CD4-positive, alpha-beta T cell (primary cell): ENCODE data around the gene EMC8. TPM values are rescaled to one million over a fixed set of nuclear protein-coding genes. Genes with fewer than 3 reads are reported as not detected.

Experiments used
- ATAC-seq: fragments of 200-7000 bp; cut with Tn5 transposase; one replicate; pipeline ENCODE4 v1.10.0; 2022; ENCODE audit warnings: mild to moderate bottlenecking; ENCODE audit not compliant: poor library complexity
- CTCF ChIA-PET: fragments of 350-600 bp; sonication (Branson Sonifier 250); formaldehyde crosslinking; loops from one replicate; lab custom pipeline; 2021; ENCODE audit warnings: antibody characterized with exemption, inconsistent platforms; lab: Charles Lee
- POLR2A ChIA-PET: fragments of 350-600 bp; sonication (Branson Sonifier 250); formaldehyde crosslinking; loops from one replicate; lab custom pipeline; 2021; ENCODE audit warnings: antibody characterized with exemption, inconsistent platforms; lab: Charles Lee
- DNase-seq, 14 experiments: peaks; one replicate each; pipeline ENCODE4 v3.0.0-alpha.2; 2013 to 2020; ENCODE audit warnings: mixed read lengths in 2 of 14
- H3K27ac ChIP-seq, 2 donors: one replicate each; pipeline versions ENCODE4 v1.5.1 to v1.7.0; 2013; ENCODE audit warnings: low read length in 2 of 2, low read depth in 1 of 2, mild to moderate bottlenecking in 1 of 2
- H3K27me3 ChIP-seq, 2 experiments: 1 replicate in 1 of 2; 2 replicates in 1 of 2; pipeline versions ENCODE4 v1.6.1 to v1.7.0; 2013; ENCODE audit warnings: low read length in 2 of 2, control low read depth in 1 of 2, mild to moderate bottlenecking in 1 of 2, moderate library complexity in 1 of 2; ENCODE audit not compliant: insufficient read depth in 2 of 2, control insufficient read depth in 1 of 2
- H3K36me3 ChIP-seq: one replicate; pipeline ENCODE4 v1.6.1; 2013; ENCODE audit warnings: low read length, control low read depth; ENCODE audit not compliant: insufficient read depth
- H3K4me1 ChIP-seq: one replicate; pipeline ENCODE4 v1.6.1; 2013; ENCODE audit warnings: low read length, control low read depth; ENCODE audit not compliant: insufficient read depth
- H3K4me3 ChIP-seq: one replicate; pipeline ENCODE4 v1.5.1; 2013; ENCODE audit warnings: mild to moderate bottlenecking, low read length, moderate library complexity
- H3K9me3 ChIP-seq, 2 experiments: 1 replicate in 1 of 2; 2 replicates in 1 of 2; pipeline versions ENCODE4 v1.6.1 to v1.7.0; 2013; ENCODE audit warnings: low read length in 2 of 2, mild to moderate bottlenecking in 2 of 2, control low read depth in 1 of 2, moderate library complexity in 1 of 2; ENCODE audit not compliant: control insufficient read depth in 1 of 2, insufficient read depth in 1 of 2
- H3K27ac Mint-ChIP-seq: one replicate; pipeline ENCODE4 v1.8.0; 2020; ENCODE audit warnings: mixed read lengths
- H3K27me3 Mint-ChIP-seq: one replicate; pipeline ENCODE4 v1.8.0; 2021; ENCODE audit warnings: mixed read lengths
- H3K36me3 Mint-ChIP-seq: one replicate; pipeline ENCODE4 v1.8.0; 2021; ENCODE audit warnings: low read depth, mixed read lengths
- H3K4me1 Mint-ChIP-seq: one replicate; pipeline ENCODE4 v1.8.0; 2021; ENCODE audit warnings: low read depth, mixed read lengths
- H3K4me3 Mint-ChIP-seq: one replicate; pipeline ENCODE4 v1.8.0; 2020; ENCODE audit warnings: mild to moderate bottlenecking, mixed read lengths
- H3K9me3 Mint-ChIP-seq: one replicate; pipeline ENCODE4 v1.8.0; 2020; ENCODE audit warnings: mixed read lengths
- CTCF ChIP-seq: fragments of 200-600 bp; IDR thresholded peaks from one replicate; pipeline ENCODE4 v1.8.0; 2022; ENCODE audit warnings: antibody characterized with exemption, mild to moderate bottlenecking
- intact Hi-C, 2 experiments: fragments of 100-400 bp; cut with DNase I in 1 of 2; cut with micrococcal nuclease in 1 of 2; formaldehyde crosslinking; loops; one replicate each; pipeline versions ENCODE4 v1.15.1 to v1.9.0; 2023 to 2025; cut with DNase I, micrococcal nuclease
- total RNA-seq, 174 experiments: library from RNA in 2 of 174; stranded (reverse) in 2 of 174; gene quantifications; one replicate each; pipeline ENCODE4 v1.2.3 and lab custom pipeline; 2021 to 2026

EMC8 gene
- total RNA-seq, 2 experiments from 2014 or later, result 38.9 to 41.7 TPM

- no peak overlapping the region for H3K27ac Mint-ChIP-seq
- DNase-seq, result no peak
- CTCF ChIA-PET, result no interaction called here
These were observed 24.1 kb upstream of the EMC8 start for GRCh38 chr16:85823328-85823920.

GRCh38 chr16:85822145-85822544 is 22.8 kb upstream of the EMC8 start:
- Mint-ChIP-seq H3K9me3 (no peaks in the 10 kb centered on the region), H3K27me3 (peaks cover 5% of the 10 kb centered on the region), H3K4me3 (no peak overlapping the region), H3K36me3 (no peaks in the 10 kb centered on the region), H3K4me1 (peaks cover 15% of the 10 kb centered on the region), H3K27ac (no peak overlapping the region)
- H3K27ac ChIP-seq, result no peak overlapping the region
- ATAC-seq (no peak), DNase-seq (no peak)
- no peak overlapping the region for H3K4me3 ChIP-seq
- TF ChIP-seq CTCF, result no peak
- ChIA-PET POLR2A (interaction anchor here (0.8 to 1.7 kb wide), 3 partner anchors 9 to 194 kb away, joined by 3 to 8 read pairs (median 3); no protein-coding TSS in a partner anchor), CTCF (interaction anchor here (1.0 to 3.4 kb wide), 9 partner anchors 10 to 194 kb away, joined by 3 to 53 read pairs (median 6); partner anchors contain the start of gene IRF8)
- no peaks in the 10 kb centered on the region for H3K36me3 ChIP-seq
- H3K9me3 ChIP-seq, result no peaks in the 10 kb centered on the region
- H3K27me3 ChIP-seq, result no peaks in the 10 kb centered on the region
- H3K4me1 ChIP-seq, result peaks cover 12% of the 10 kb centered on the region
- intact Hi-C loops, result loop anchor here (5.0 to 10.0 kb wide), 3 partner anchors 73 to 693 kb away; partner anchors contain the start of genes IRF8 (in 2 of the 2) and FOXF1 (in 1 of the 2)

More at GRCh38 chr16:85823328-85823920, 24.1 kb upstream of the EMC8 start:
- H3K27me3 Mint-ChIP-seq, result peaks cover 5% of the 10 kb centered on the region
- no peak for TF ChIP-seq CTCF
- no peaks in the 10 kb centered on the region for H3K36me3 Mint-ChIP-seq
- Histone ChIP-seq H3K4me3 (no peak overlapping the region), H3K4me1 (peaks cover 12% of the 10 kb centered on the region), H3K9me3 (peaks cover 0 to 3% of the 10 kb centered on the region in 2 experiments), H3K27ac (no peak overlapping the region), H3K27me3 (no peaks in the 10 kb centered on the region), H3K36me3 (no peaks in the 10 kb centered on the region)
- POLR2A ChIA-PET, result no interaction called here
- no peak overlapping the region for H3K4me3 Mint-ChIP-seq
- intact Hi-C loops, result loop anchor here (5.0 to 10.0 kb wide), 3 partner anchors 71 to 691 kb away; partner anchors contain the start of genes IRF8 (in 2 of the 2) and FOXF1 (in 1 of the 2)
- H3K4me1 Mint-ChIP-seq, result peaks cover 15% of the 10 kb centered on the region
- H3K9me3 Mint-ChIP-seq, result no peaks in the 10 kb centered on the region
- no peak for ATAC-seq

GRCh38 chr16:85821390-85822135 is 22.2 kb upstream of the EMC8 start:
- DNase-seq (peak; percentile 55 to 87 (median 72)), ATAC-seq (peak; percentile 89)
- ChIA-PET CTCF (interaction anchor here (0.6 to 3.4 kb wide), 20 partner anchors 8 to 195 kb away, joined by 3 to 53 read pairs (median 4); partner anchors contain the start of gene IRF8), POLR2A (interaction anchor here (0.8 to 1.7 kb wide), 4 partner anchors 9 to 195 kb away, joined by 3 to 8 read pairs (median 6); no protein-coding TSS in a partner anchor)
- Mint-ChIP-seq H3K4me3 (no peak overlapping the region), H3K4me1 (peaks cover 15% of the 10 kb centered on the region), H3K36me3 (no peaks in the 10 kb centered on the region), H3K9me3 (no peaks in the 10 kb centered on the region), H3K27me3 (no peaks in the 10 kb centered on the region), H3K27ac (no peak overlapping the region)
- TF ChIP-seq CTCF, result peak; percentile 94
- Histone ChIP-seq H3K9me3 (no peaks in the 10 kb centered on the region), H3K4me3 (no peak overlapping the region), H3K27me3 (no peaks in the 10 kb centered on the region), H3K27ac (no peak overlapping the region), H3K4me1 (peaks cover 12% of the 10 kb centered on the region), H3K36me3 (no peaks in the 10 kb centered on the region)
- intact Hi-C loops, result loop anchor here (1.0 to 10.0 kb wide), 5 partner anchors 73 to 693 kb away; partner anchors contain the start of genes IRF8 (in 2 of the 2) and FOXF1 (in 1 of the 2)
